HUES6 (cell line): Measurements from ENCODE around the gene TREX2.

ENCODE experiments used
- H3K27ac ChIP-seq: 2 replicates; pipeline ENCODE4 v1.7.0; 2013; ENCODE audit warnings: low read depth, mild to moderate bottlenecking, low read length, inconsistent platforms
- H3K27me3 ChIP-seq: 2 replicates; pipeline ENCODE4 v1.6.1; 2013; ENCODE audit warnings: low read length; ENCODE audit not compliant: control insufficient read depth, insufficient read depth
- H3K36me3 ChIP-seq: 2 replicates; pipeline ENCODE4 v1.6.1; 2013; ENCODE audit warnings: low read length; ENCODE audit not compliant: control insufficient read depth, insufficient read depth
- H3K4me1 ChIP-seq: 2 replicates; pipeline ENCODE4 v1.6.1; 2013; ENCODE audit warnings: low read length; ENCODE audit not compliant: control insufficient read depth, insufficient read depth
- H3K4me3 ChIP-seq: 2 replicates; pipeline ENCODE4 v1.5.1; 2013; ENCODE audit warnings: low read depth, low read length
- H3K9ac ChIP-seq: one replicate; pipeline ENCODE4 v1.6.1; 2013; ENCODE audit warnings: mild to moderate bottlenecking, low read length
- H3K9me3 ChIP-seq: 2 replicates; pipeline ENCODE4 v1.6.1; 2013; ENCODE audit warnings: low read depth, low read length; ENCODE audit not compliant: control insufficient read depth, insufficient read depth

Gene TREX2, protein sequence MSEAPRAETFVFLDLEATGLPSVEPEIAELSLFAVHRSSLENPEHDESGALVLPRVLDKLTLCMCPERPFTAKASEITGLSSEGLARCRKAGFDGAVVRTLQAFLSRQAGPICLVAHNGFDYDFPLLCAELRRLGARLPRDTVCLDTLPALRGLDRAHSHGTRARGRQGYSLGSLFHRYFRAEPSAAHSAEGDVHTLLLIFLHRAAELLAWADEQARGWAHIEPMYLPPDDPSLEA

DNA sequence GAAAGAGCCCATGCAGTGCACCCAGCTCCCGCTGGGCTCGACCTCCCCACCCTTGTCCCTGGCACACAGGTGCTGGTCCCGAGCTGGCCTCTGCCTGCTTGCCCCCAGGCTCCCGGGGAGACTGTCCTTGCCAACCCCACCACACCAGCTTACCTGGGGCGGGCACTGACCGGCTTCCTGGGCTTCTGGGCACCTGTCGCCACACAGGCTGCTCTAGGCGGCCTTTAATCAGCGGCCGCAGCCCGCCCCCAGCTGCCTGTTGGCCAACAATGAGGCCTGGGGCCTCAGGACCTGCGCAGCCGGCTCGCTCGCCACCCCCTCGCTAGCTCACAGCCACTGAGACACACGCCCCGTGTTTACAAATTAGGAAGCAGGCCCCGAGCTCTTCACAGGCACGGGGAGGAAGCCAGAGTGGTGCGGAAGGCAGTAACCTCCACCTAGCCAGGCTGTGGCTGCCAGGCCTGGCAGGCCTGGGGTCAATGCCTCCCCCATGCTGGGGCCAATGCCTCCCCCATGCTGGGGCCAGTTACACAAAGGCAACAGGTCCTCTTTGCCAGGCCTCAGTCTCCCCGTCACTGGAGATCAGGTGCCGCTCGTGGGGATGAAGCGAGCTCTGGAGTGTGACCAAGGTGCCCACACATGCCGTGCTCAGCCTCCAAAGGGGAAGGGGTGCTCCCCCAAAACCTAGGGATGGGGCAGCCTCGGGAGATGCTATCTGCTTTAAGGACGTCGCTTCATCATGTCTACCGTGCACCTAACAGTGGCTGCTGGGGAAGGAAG, at the start of gene TREX2:
Gene TREX2 (minus strand): TSS at position 201 of the 780 bp plus-strand sequence. CDS start 626 bp downstream, outside the sequence.
- no peak within 1 kb of the TSS for H3K9ac ChIP-seq
- no peaks in the 10 kb centered on the region for H3K27me3 ChIP-seq
- peaks cover 35% of the 10 kb centered on the region; the same call in 1 of the 2 replicates for H3K9me3 ChIP-seq

DNA sequence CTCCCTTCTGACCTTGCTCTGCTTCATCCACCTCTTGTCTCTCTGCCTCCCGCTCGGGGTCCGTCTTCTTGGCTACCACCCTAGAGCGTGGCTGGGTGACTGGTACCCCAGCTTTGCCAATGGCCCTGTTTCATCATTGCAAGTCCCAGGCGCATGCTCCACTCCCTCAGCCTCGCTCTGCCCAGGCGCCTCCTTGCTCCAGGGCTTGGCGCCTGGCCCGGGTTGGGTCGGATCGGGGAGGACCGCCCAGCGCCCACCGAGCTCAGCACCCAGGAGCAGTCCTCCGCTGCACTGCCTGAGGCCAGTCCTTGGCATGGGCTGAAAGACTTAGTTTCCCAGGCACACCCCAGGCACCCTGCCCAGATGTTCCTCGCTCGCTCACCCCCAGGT, 49.5 kb upstream of the TREX2 start:
- H3K27me3 ChIP-seq = peaks cover 3% of the 10 kb centered on the region; the same call in 1 of the 2 replicates
- H3K36me3 ChIP-seq = no peaks in the 10 kb centered on the region
- H3K9me3 ChIP-seq = peaks cover 12% of the 10 kb centered on the region; the same call in 1 of the 2 replicates
- peaks cover 31% of the 10 kb centered on the region; the same call in 1 of the 2 replicates for H3K4me1 ChIP-seq
- no peak overlapping the region for H3K27ac ChIP-seq
- peak overlapping the region; percentile 10 for H3K9ac ChIP-seq
- peak overlapping the region; percentile 58; the same call in 1 of the 2 replicates for H3K4me3 ChIP-seq

More for the DNA sequence above, at the start of gene TREX2:
- no peak within 1 kb of the TSS for H3K27ac ChIP-seq
- H3K4me1 ChIP-seq = no peaks in the 10 kb centered on the region
- no peak within 1 kb of the TSS for H3K4me3 ChIP-seq
- H3K36me3 ChIP-seq = peaks cover 20% of the 10 kb centered on the region

DNA sequence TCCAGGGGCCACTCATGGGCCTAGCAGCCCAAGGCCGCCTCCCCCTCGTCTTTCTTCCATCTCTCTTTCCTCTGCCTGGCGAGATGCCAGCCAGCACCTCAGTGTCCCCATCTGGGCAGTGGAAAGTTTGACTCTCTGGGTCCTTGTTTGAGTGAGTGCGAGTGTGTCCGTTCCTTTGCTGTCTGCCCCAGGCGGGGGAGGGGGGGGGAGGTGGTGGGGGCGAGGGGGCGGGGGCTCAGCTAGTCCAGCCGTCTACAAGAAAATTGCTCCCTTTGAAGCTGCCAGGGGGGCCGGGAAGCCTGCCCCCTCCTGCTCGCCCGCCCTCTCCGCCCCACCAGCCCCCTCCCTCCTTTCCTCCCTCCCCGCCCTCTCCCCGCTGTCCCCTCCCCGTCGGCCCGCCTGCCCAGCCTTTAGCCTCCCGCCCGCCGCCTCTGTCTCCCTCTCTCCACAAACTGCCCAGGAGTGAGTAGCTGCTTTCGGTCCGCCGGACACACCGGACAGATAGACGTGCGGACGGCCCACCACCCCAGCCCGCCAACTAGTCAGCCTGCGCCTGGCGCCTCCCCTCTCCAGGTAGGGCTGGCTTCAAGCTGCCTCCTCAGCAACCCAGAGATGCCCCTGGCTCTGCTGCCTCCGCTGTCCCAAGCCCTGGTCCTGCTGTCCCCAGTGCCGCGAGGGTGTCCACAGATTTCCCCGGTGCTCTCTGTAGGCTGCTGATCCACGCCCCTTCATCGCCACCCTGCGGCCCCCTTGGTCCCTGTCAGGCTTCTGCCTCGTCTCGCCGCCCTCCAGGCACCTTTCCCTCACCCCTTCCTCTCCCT, 48.9 kb upstream of the TREX2 start, which contains the start of gene BGN:
Gene BGN (plus strand): TSS at position 440 of the 821 bp plus-strand sequence. CDS start 9,652 bp downstream, outside the sequence.
- Histone ChIP-seq H3K27me3 (peaks cover 3% of the 10 kb centered on the region; the same call in 1 of the 2 replicates), H3K27ac (no peak within 1 kb of the TSS), H3K36me3 (no peaks in the 10 kb centered on the region), H3K9ac (peak within 1 kb of the TSS; percentile 10), H3K9me3 (peaks cover 8% of the 10 kb centered on the region; the same call in 1 of the 2 replicates), H3K4me3 (peak within 1 kb of the TSS; percentile 58), H3K4me1 (peaks cover 31% of the 10 kb centered on the region; the same call in 1 of the 2 replicates)

DNA sequence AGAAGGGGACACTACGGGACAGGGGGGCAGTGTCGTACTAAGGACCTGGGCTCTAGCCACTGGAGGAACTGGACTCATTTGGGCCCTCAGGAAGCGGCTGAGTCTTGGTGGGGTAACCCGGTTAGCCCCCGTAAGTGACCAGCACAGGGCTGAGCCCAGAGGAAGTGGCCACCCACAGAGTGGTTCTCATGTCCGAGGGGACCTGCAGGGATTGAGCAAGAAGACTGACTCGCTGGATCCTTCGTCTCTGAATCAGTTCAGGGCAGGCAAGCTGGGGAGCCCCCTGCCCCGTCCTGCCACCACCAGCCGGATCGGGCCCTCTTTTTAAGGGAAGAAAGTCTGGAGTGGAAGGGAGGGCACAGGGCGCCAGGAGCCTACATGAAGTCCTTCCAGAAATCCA, 48.2 kb upstream of the TREX2 start:
- H3K27ac ChIP-seq = no peak overlapping the region
- H3K9me3 ChIP-seq = peaks cover 8% of the 10 kb centered on the region; the same call in 1 of the 2 replicates
- H3K9ac ChIP-seq = no peak overlapping the region
- H3K4me3 ChIP-seq = no peak overlapping the region
- peaks cover 3% of the 10 kb centered on the region; the same call in 1 of the 2 replicates for H3K27me3 ChIP-seq
- H3K36me3 ChIP-seq = no peaks in the 10 kb centered on the region
- peaks cover 31% of the 10 kb centered on the region; the same call in 1 of the 2 replicates for H3K4me1 ChIP-seq

DNA sequence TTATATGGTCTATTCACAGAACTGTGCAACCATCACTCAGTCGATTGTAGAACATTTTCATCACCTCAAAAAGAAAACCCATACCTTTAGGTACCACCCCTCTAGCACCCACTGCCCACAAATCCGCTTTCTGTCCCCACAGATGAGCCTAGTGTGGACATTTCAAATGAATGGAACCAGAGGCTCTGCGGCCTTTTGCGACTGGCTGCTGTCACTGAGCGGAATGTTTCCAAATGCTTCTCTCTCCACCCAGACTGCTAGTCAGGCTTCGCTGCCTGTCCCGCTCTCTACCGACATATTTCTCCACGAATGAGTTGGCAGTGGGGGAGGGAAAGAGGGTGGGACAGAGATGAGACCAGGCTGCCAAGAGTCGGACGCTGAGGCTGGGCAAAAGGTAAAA, 47.2 kb upstream of the TREX2 start:
- peaks cover 3% of the 10 kb centered on the region; the same call in 1 of the 2 replicates for H3K27me3 ChIP-seq
- peaks cover 32% of the 10 kb centered on the region; the same call in 1 of the 2 replicates for H3K4me1 ChIP-seq
- H3K9ac ChIP-seq = no peak overlapping the region
- H3K9me3 ChIP-seq = peaks cover 10% of the 10 kb centered on the region; the same call in 1 of the 2 replicates
- H3K27ac ChIP-seq = no peak overlapping the region
- no peak overlapping the region for H3K4me3 ChIP-seq
- no peaks in the 10 kb centered on the region for H3K36me3 ChIP-seq

DNA sequence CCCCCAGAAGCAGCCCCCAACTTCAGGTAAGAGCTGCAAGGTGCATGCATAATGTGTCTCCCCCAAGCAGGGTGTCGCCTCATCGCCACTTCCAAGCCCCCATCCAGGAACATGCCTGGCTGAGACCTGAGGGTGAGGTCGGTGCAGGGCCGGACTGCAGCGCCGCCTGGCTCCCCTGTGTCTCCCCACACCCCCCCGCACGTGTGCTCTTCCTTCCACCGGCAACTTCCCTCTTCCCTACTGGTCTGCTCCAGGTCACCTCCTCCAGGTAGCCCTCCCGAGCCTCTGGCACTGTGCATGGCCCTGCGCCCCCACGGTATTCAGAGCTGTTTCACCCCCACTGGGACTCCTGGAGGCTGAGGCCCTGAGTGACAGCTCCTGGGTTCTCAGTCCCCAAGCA, 46.7 kb upstream of the TREX2 start:
- H3K4me1 ChIP-seq = peaks cover 35% of the 10 kb centered on the region; the same call in 1 of the 2 replicates
- peaks cover 15% of the 10 kb centered on the region; the same call in 1 of the 2 replicates for H3K9me3 ChIP-seq
- no peak overlapping the region for H3K27ac ChIP-seq

DNA sequence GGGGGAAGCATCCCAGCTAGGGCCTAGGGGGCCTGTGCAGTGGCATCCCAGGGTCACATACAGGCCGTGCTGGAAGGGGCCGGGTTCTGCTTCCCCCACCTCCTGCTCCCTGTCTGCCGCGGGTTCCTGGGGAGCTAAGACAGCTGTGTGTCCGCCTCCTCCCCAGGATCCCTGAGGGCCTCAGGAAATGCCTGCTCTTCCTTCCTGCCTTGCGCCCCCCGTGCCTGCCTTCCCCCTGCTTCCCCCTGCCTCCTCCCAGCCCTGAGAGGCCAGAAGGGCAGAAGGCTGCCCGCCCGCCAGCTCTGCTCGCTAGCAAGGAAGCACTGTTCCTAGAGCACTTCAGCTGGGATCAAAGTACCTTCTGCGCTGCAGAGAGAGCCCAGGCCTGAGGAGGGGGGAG, 46.1 kb upstream of the TREX2 start:
- peaks cover 3% of the 10 kb centered on the region; the same call in 1 of the 2 replicates for H3K27me3 ChIP-seq
- H3K27ac ChIP-seq = no peak overlapping the region
- H3K9me3 ChIP-seq = peaks cover 15% of the 10 kb centered on the region; the same call in 1 of the 2 replicates
- H3K4me3 ChIP-seq = no peak overlapping the region
- H3K36me3 ChIP-seq = no peaks in the 10 kb centered on the region
- peaks cover 35% of the 10 kb centered on the region; the same call in 1 of the 2 replicates for H3K4me1 ChIP-seq
- no peak overlapping the region for H3K9ac ChIP-seq

More for the DNA sequence above, 46.7 kb upstream of the TREX2 start:
- Histone ChIP-seq H3K36me3 (no peaks in the 10 kb centered on the region), H3K4me3 (no peak overlapping the region), H3K9ac (no peak overlapping the region), H3K27me3 (peaks cover 3% of the 10 kb centered on the region; the same call in 1 of the 2 replicates)

DNA sequence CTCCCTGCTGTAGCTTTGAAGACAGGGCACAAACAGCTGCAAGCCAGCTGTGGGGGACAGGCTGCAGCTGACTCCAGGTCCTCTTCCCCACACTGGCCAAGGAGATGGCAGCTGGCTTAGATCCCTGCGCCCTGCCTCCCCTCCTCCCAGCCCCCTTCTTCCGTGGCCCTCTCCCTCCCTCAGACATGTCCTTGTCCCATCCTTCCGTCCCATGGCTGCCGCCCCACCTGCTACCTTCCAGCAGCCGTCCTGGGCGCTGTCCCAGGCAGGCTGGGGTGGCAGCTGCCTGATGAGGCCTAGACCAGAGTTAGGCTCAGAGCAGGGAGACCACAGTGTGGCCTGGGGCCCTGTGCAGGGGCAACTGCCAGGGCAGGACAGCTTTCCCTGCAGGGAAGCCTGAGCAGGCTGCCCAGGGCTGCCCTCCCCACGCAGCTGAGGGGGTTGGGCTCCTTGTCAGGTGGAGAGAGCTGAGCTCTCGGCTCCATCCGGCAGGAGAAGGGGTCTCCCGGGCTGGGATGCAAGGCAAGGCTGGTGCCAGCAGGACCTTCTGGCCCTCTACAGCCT, 45.6 kb upstream of the TREX2 start:
- no peaks in the 10 kb centered on the region for H3K36me3 ChIP-seq
- no peak overlapping the region for H3K9ac ChIP-seq
- H3K4me1 ChIP-seq = peaks cover 35% of the 10 kb centered on the region; the same call in 1 of the 2 replicates
- H3K9me3 ChIP-seq = peaks cover 19% of the 10 kb centered on the region; the same call in 1 of the 2 replicates
- peaks cover 3% of the 10 kb centered on the region; the same call in 1 of the 2 replicates for H3K27me3 ChIP-seq
- H3K4me3 ChIP-seq = no peak overlapping the region
- no peak overlapping the region for H3K27ac ChIP-seq

DNA sequence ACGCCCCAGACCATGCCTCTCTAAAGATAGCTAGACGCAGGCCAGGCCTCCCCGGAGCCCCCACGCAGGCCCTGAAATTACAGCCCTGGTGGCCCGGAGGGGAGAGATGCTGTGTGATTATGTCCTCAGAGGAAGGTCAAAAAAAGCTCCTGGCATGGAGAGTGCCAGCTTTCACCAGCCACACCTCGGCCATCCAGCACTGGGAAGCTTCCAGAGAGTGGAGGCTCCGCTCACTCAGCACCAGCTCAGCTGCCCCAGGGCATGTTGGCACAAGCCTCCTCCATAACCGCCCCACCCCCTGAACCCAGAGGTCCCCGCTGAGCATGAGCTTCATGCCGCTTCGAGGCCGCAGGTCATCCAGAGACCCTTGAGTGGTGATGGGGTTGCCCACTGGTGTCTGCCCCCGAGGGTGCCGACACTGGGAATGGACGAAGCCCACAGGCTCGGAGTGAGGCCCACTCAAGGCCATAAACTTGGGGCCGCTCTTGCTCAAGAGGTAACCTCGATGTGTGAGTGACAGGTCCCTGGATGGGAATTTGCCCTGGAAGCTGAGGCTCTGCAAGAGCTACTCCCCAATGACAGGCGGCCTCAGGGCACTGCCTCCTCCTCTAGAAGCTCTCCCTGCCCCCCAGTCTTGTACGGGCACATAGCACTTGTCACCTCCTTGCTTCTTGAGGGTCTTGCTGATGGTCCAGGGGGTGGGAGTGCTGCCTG, 44.5 kb upstream of the TREX2 start:
- Histone ChIP-seq H3K9ac (no peak overlapping the region), H3K4me1 (peaks cover 33% of the 10 kb centered on the region; the same call in 1 of the 2 replicates), H3K27me3 (peaks cover 3% of the 10 kb centered on the region; the same call in 1 of the 2 replicates), H3K27ac (no peak overlapping the region), H3K4me3 (no peak overlapping the region), H3K36me3 (no peaks in the 10 kb centered on the region), H3K9me3 (peaks cover 23% of the 10 kb centered on the region; the same call in 1 of the 2 replicates)
